ENCODE results near the gene BRINP2. TPM values are rescaled to one million over a fixed set of nuclear protein-coding genes. Genes with fewer than 3 reads are reported as not detected.
A peak's percentile ranks its signal among the peaks of the same experiment; 100 is the strongest.

Gene BRINP2
- total RNA-seq, 1 donor from 2014 or later = 23.7 TPM

DNA sequence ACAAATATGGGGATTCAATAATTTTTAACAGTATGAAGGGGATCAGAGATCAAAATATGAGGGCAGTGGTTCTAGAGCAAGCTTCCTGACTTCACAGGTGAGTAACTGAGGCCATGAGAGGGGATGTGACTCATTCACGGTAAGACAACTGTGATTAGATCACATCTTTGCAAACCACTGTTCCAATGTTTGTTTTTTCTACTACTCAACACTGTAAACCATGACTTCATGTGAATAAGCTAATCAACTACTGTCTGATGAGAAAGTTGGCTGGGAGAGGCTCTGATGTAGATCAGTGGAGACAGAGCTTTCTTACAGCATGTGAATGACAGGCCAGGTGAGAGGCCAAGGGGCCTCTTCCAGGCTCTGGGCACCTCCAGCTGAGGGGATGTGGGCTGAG, 84.7 kb downstream of the BRINP2 start:
- H3K9me3 Mint-ChIP-seq = peaks cover 9% of the 10 kb centered on the region
- H3K36me3 Mint-ChIP-seq = peaks cover 8% of the 10 kb centered on the region
- TF ChIP-seq, protein P1, sequence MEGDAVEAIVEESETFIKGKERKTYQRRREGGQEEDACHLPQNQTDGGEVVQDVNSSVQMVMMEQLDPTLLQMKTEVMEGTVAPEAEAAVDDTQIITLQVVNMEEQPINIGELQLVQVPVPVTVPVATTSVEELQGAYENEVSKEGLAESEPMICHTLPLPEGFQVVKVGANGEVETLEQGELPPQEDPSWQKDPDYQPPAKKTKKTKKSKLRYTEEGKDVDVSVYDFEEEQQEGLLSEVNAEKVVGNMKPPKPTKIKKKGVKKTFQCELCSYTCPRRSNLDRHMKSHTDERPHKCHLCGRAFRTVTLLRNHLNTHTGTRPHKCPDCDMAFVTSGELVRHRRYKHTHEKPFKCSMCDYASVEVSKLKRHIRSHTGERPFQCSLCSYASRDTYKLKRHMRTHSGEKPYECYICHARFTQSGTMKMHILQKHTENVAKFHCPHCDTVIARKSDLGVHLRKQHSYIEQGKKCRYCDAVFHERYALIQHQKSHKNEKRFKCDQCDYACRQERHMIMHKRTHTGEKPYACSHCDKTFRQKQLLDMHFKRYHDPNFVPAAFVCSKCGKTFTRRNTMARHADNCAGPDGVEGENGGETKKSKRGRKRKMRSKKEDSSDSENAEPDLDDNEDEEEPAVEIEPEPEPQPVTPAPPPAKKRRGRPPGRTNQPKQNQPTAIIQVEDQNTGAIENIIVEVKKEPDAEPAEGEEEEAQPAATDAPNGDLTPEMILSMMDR (conservative IDR thresholded peaks at IDR 0.05) = no peak
- no peak overlapping the region for H3K4me3 Mint-ChIP-seq
- peaks cover 14% of the 10 kb centered on the region for H3K4me1 Mint-ChIP-seq (ENCODE audit: unreplicated experiment)
- H3K27me3 Mint-ChIP-seq = peaks cover 6% of the 10 kb centered on the region
- no peak overlapping the region for H3K27ac Mint-ChIP-seq
- DNase-seq (ENCODE audit: extremely low spot score, unreplicated experiment) = no peak

DNA sequence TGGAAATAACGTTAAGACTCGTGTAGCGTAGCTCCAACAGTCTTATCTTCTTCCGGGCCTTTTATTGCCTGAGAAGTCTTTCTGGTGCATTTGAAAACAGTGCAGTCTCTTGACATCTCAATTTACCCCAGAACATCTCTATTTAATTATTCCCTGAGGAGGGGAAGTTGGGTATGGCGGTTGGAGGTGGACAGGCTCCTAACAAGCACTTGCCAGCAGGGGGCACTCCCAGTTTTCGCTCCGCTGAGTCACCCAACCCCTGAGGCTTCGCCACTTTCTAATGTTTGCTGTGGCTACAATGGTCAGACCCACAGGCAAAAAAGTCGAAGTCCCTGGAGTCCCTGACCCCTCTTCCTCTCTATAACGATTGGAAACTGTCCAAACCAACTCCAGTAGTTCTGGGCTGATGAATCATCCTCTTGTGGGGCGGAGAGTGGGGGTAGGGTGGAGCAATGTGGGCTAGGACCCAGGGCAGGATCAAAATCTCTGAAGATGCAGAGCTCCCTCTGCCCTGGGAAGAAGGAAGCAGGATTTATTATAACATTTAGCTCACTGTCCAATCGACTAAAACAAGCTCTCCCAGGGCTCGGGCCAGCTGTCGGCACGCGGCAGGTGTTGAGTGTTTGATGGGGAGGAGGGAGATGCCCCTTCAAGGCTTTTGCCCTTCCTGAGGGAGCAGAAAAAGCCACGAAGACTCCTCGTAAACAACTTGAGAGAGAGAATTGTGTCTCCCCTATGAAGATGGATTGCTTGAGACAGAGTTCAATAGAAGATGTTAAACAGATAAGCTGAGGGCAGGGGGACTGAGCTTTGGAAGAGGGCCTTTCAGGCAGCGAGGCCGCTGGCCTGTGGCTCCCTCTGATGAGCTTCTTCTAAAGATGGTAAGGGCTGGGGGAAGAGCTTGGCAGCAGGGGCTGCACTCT, 85.7 kb downstream of the BRINP2 start:
- peaks cover 14% of the 10 kb centered on the region for H3K4me1 Mint-ChIP-seq (ENCODE audit: unreplicated experiment)
- no peak overlapping the region for H3K4me3 Mint-ChIP-seq
- TF ChIP-seq, protein P1 (conservative IDR thresholded peaks at IDR 0.05) = peak; percentile 68
- H3K36me3 Mint-ChIP-seq = peaks cover 8% of the 10 kb centered on the region
- peak overlapping the region; percentile 17 for H3K27ac Mint-ChIP-seq
- H3K27me3 Mint-ChIP-seq = peaks cover 6% of the 10 kb centered on the region
- peaks cover 9% of the 10 kb centered on the region for H3K9me3 Mint-ChIP-seq
- no peak for DNase-seq (ENCODE audit: extremely low spot score, unreplicated experiment)

DNA sequence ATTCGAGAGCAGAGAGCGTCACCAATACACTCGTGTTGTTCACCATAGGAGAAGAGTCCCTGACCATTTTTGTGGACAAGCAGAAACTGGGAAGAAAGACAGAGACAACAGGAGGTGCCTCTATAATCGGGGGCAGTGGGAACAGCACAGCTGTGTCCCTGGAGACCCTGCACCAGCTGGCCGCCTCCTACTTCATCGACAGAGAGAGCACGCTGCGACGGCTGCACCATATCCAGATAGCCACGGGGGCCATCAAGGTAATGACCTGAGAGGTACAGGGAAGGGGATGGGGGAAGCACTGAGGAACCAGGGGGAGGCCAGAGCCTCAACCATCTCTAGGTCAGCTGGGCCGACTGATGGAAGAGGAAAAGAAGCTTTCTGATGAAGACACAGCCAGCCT, 86.4 kb downstream of the BRINP2 start:
- H3K9me3 Mint-ChIP-seq = peaks cover 9% of the 10 kb centered on the region
- TF ChIP-seq, protein P1 (conservative IDR thresholded peaks at IDR 0.05) = no peak
- peaks cover 6% of the 10 kb centered on the region for H3K27me3 Mint-ChIP-seq
- no peak for DNase-seq (ENCODE audit: extremely low spot score, unreplicated experiment)
- no peak overlapping the region for H3K27ac Mint-ChIP-seq
- H3K36me3 Mint-ChIP-seq = peaks cover 8% of the 10 kb centered on the region
- peaks cover 14% of the 10 kb centered on the region for H3K4me1 Mint-ChIP-seq (ENCODE audit: unreplicated experiment)
- no peak overlapping the region for H3K4me3 Mint-ChIP-seq

DNA sequence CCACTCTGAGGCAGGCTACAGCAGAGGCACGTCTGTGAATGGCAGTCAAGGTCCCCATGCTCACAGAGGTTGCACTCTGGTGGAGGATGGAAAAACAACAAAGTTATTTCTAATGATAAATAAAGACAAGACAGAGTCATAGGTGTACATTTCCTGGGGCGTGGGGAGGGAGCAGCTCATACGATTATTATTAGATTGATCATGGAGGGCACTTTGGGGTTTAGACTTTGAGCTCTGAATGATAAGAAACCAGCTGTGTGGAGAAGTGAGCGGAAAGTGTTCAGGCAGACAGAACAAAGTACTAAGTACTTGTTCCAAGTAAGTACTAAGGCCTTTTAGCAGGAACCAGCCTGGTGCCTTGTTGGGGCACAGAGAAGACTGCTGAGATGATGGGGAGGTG, 86.8 kb downstream of the BRINP2 start:
- TF ChIP-seq, protein P1 (conservative IDR thresholded peaks at IDR 0.05) = no peak
- peaks cover 6% of the 10 kb centered on the region for H3K27me3 Mint-ChIP-seq
- H3K27ac Mint-ChIP-seq = no peak overlapping the region
- H3K4me3 Mint-ChIP-seq = no peak overlapping the region
- peaks cover 7% of the 10 kb centered on the region for H3K9me3 Mint-ChIP-seq
- H3K36me3 Mint-ChIP-seq = peaks cover 8% of the 10 kb centered on the region
- peaks cover 14% of the 10 kb centered on the region for H3K4me1 Mint-ChIP-seq (ENCODE audit: unreplicated experiment)
- no peak for DNase-seq (ENCODE audit: extremely low spot score, unreplicated experiment)

DNA sequence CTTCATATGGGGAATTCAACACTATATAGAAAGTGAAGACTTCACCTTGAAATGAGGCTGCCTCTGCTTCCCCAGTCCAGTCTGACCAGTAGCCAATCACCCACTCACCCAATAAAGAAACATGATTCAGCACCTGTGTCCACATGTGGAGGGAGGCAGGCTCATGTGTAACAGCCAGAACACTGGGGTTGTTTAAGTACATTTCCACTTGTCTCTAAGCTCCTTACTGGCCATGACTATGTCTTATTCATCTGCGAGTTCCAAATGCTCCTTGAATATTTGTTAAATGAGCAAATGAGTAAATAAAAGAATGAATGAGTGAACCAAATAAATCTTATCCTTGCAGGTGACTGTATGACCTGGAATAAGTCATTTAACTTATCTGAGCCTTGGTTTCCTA, 100.1 kb downstream of the BRINP2 start:
- H3K27me3 Mint-ChIP-seq = peaks cover 18% of the 10 kb centered on the region
- H3K4me1 Mint-ChIP-seq (ENCODE audit: unreplicated experiment) = peaks cover 5% of the 10 kb centered on the region
- H3K36me3 Mint-ChIP-seq = peaks cover 7% of the 10 kb centered on the region
- no peak for DNase-seq (ENCODE audit: extremely low spot score, unreplicated experiment)
- H3K9me3 Mint-ChIP-seq = peaks cover 3% of the 10 kb centered on the region
- H3K4me3 Mint-ChIP-seq = no peak overlapping the region
- no peak overlapping the region for H3K27ac Mint-ChIP-seq
- TF ChIP-seq, protein P1 (conservative IDR thresholded peaks at IDR 0.05) = no peak
